NB4 (cell line): ENCODE measurements around the gene ZNF664.

Experiments used
- POLR2A ChIP-seq: IDR thresholded peaks from 2 replicates; pipeline ENCODE4 v1.6.1; 2011; ENCODE audit warnings: mild to moderate bottlenecking; ENCODE audit not compliant: insufficient read length; ENCODE audit errors: extremely low read depth
- TF ChIP-seq, protein P1 (sequence below): IDR thresholded peaks from one replicate; pipeline ENCODE4 v1.5.1; 2012; ENCODE audit warnings: low read depth, low read length

DNA sequence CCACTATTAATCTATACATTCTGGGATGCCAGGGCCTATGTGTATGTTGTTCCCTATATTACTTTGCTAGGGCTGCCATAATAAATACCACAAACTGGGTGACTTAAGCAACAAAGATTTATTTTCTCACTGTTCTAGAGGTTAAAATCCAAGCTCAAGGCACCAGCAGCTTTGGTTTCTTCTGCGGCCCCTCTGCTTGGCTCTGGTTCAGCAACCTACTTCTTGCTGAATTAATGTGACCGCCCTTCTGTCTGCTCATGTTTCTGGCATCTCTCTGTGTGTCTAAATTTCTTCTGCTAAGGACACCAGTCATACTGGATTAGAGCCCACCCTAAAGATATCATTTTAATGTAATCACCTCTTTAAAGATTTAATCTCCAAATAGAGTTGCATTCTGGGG is 84.7 kb downstream of the ZNF664 start:
- TF ChIP-seq, protein P1, sequence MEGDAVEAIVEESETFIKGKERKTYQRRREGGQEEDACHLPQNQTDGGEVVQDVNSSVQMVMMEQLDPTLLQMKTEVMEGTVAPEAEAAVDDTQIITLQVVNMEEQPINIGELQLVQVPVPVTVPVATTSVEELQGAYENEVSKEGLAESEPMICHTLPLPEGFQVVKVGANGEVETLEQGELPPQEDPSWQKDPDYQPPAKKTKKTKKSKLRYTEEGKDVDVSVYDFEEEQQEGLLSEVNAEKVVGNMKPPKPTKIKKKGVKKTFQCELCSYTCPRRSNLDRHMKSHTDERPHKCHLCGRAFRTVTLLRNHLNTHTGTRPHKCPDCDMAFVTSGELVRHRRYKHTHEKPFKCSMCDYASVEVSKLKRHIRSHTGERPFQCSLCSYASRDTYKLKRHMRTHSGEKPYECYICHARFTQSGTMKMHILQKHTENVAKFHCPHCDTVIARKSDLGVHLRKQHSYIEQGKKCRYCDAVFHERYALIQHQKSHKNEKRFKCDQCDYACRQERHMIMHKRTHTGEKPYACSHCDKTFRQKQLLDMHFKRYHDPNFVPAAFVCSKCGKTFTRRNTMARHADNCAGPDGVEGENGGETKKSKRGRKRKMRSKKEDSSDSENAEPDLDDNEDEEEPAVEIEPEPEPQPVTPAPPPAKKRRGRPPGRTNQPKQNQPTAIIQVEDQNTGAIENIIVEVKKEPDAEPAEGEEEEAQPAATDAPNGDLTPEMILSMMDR = no peak
- TF ChIP-seq POLR2A = no peak
